GM19395 (cell line): Measurements from ENCODE around the gene COLQ.
"Not testable (repeated sequence)": the region's sequence is repeated elsewhere in the genome, so short reads cannot be mapped to it uniquely, and the experiment has no call there.

ENCODE experiments used
- ATAC-seq: cut with Tn5 transposase; IDR thresholded peaks from one replicate; pipeline ENCODE4 v1.9.1; 2021; ENCODE audit warnings: mild to moderate bottlenecking, moderate library complexity; ENCODE audit not compliant: unreplicated experiment

Gene COLQ

GRCh38 chr3:15458212-15458780 is 63.2 kb downstream of the COLQ start:
- no peak for ATAC-seq

GRCh38 chr3:15456915-15457314 is 64.6 kb downstream of the COLQ start:
- not testable (repeated sequence) for ATAC-seq

DNA sequence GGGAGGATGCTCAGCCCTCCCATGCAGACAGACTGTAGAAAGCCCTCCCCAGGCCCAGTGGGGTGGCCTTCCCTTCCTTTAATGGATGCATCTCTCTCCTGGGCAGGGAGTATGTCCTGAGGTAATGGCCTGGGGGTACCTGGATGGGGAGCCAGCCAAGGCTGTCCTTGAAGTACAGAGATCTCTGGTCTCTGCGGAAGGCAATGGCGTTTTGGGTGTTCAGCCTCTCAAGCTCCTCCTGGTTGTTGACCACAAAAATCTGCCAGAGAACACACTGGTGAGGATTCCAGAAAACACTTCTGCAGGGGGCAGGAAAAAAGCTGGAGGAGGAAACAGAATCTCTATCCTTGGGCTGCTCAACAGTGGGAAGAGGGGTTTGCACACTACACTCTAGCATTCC is 65.2 kb downstream of the COLQ start:
- ATAC-seq: no peak

GRCh38 chr3:15455756-15456155 is 65.8 kb downstream of the COLQ start:
- ATAC-seq: no peak

GRCh38 chr3:15454965-15455364 is 66.5 kb downstream of the COLQ start:
- no peak for ATAC-seq

- ATAC-seq: no peak
These were observed 67.4 kb downstream of the COLQ start for GRCh38 chr3:15453991-15454625.

- ATAC-seq: no peak
These were observed 68.0 kb downstream of the COLQ start for GRCh38 chr3:15453501-15453900.

GRCh38 chr3:15452961-15453360 is 68.5 kb downstream of the COLQ start:
- ATAC-seq: no peak

GRCh38 chr3:15452156-15452555 is 69.3 kb downstream of the COLQ start:
- ATAC-seq: no peak

- no peak for ATAC-seq
These were observed 70.0 kb downstream of the COLQ start for GRCh38 chr3:15451216-15452113.

GRCh38 chr3:15450438-15451215 is 70.9 kb downstream of the COLQ start:
- ATAC-seq: no peak

DNA sequence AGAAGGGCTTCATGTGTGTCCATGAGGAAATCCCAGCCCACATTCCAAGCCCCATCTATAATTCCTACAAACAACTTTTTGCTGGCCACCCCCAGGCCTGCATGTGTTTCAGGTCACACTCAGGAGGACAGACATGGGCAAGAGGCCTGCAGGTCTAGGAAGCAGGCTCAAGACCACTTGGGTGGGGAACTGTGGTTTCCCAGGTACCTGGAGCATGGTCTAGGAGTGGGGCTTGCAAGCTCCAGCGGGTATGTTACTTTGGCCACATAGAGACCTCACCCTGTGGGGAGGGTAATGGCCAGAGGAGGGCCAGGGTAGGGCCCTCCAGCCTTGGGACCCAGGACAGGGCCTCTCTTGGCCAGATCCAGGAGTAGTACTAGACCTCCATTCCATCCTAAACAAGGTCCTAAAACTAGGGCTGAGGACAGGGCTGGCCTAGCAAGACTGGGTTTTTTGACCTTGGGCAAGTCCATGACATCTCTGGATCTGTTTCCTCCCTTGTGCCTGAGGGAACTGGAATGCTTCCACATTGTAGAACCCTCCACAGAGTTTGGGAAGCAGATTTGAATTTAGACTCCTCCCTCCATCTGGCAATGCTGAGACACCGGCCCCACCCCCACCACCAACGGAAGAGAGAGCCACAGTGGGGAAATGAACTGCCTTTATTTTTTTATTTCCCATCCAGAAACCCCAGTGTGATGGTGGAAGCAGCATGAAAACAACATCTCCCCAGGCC is 71.8 kb downstream of the COLQ start:
- no peak for ATAC-seq

DNA sequence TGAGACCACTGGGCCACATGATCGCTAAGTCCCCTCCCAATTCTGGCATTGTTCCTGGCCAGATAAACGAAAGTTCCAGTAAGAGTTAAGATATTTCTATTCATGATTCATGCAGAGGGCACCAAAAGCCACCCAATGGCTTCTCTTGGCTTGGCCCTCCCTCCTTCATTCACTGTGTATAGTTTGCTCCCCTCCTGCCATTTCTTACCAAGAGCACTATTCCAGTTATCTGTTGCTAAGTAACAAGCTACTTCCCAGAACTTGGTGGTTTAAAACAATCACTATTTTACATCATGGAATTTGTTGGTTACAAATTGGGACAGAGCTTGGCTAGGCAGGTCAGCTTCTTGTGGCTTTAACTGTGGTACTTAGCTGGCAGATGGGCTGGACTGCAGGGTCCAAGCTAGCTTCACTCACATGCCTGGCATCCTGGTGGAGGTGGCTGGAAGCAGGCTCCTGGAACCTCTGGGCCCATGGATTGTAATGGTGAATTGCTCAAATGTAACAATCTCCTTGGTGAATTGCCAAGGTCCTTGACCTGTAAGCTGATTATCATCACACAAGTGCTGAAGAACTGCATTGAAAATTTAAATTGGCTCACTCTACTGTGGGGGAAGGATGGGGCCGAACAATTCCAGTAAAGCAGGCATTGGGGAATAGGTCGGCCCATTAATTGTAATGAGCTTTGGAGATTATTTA is 77.5 kb downstream of the COLQ start:
- ATAC-seq: no peak

DNA sequence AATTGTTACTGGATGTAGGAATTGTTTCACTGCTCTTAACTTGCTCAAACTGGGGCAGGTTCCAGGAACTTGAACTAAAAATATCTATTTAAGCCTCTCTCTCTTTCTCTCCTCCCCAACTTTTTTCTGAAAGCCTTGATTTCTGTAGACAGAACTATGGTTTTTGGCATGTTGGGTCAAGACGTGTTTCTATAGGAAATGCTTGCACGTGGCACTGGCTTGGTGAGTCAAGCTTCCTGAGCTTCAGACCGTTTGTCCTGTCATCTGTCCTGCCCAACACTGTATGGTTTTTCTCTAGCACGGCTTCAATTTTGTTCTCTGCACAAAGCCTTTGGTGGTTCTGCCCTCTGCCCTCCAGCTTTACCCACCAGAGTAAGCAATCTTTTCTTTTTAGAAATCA is 80.6 kb downstream of the COLQ start:
- ATAC-seq: no peak

DNA sequence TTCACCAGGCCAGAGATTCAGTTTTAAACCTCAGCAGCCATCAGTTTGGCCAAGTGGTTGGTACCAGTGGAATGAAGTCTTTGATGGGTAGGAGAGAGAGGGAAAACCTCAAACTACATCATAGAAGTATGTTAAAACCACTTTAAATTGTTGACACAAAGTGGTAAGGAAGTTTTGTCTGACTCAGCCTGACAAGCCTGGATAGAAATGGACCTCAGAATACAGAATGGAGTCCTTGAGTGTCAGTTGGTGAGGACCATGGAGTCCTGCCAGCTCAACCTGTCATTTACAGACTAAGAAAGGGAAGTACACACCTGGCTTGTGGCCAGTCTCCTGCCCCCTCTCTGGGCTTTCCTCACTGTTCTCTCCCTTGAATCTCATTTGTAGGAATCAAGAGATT is 82.0 kb downstream of the COLQ start:
- no peak for ATAC-seq

DNA sequence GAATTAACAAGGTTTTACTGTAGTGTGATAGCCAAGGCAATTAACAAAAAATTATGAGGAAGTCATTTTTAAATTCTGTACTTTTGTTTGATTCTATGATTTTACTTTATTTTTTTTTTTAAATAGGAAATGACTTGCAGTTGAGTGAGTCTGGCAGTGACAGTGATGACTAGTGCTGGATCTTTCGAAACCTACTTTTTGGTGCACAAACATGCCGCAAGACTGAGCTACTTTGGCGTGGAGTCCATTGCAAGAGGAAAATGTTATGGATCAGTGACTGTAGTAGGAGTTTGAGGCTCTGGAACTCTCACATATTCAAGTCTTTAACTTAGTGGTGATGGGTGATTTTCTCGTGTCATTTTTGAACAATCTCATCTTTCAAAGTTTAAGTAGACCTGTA is 82.5 kb downstream of the COLQ start:
- no peak for ATAC-seq

- ATAC-seq: no peak
These were observed 85.3 kb downstream of the COLQ start for GRCh38 chr3:15436246-15436645.

- ATAC-seq: no peak
These were observed 86.8 kb downstream of the COLQ start for GRCh38 chr3:15434756-15435155.

DNA sequence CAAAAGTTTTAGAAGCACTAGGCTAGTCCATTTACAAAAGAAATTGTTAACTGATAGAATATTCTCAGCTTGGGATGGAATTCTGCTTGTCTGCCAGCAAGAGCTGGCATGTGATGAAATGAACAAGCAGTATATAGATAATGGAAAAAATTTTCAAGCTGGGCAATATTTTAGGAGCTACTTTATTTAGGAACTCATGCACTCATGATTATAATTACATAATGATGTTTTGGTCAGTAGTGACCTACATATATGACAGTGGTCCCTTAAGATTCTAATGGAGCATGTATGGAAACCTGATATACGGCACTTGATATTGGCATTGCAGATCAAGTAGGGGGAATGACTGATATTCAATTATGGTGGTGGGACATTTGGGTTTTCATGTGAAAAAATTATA is 88.0 kb downstream of the COLQ start:
- ATAC-seq: no peak

- no peak for ATAC-seq
These were observed 90.2 kb downstream of the COLQ start for GRCh38 chr3:15431256-15431837.
